GM12873 (cell line): Measurements from ENCODE around the gene PHTF2.

Experiments
- TF ChIP-seq, protein P1 (sequence below): IDR thresholded peaks from 2 replicates; pipeline ENCODE4 v1.5.1; 2012; ENCODE audit warnings: low read depth, mild to moderate bottlenecking, moderate library complexity, low read length, control low read depth; ENCODE audit not compliant: insufficient read depth; ENCODE audit errors: missing control alignments

PHTF2 gene

GRCh38 chr7:77765906-77766800 lies 32.4 kb upstream of the PHTF2 start:
- TF ChIP-seq, protein P1, sequence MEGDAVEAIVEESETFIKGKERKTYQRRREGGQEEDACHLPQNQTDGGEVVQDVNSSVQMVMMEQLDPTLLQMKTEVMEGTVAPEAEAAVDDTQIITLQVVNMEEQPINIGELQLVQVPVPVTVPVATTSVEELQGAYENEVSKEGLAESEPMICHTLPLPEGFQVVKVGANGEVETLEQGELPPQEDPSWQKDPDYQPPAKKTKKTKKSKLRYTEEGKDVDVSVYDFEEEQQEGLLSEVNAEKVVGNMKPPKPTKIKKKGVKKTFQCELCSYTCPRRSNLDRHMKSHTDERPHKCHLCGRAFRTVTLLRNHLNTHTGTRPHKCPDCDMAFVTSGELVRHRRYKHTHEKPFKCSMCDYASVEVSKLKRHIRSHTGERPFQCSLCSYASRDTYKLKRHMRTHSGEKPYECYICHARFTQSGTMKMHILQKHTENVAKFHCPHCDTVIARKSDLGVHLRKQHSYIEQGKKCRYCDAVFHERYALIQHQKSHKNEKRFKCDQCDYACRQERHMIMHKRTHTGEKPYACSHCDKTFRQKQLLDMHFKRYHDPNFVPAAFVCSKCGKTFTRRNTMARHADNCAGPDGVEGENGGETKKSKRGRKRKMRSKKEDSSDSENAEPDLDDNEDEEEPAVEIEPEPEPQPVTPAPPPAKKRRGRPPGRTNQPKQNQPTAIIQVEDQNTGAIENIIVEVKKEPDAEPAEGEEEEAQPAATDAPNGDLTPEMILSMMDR = no peak

DNA sequence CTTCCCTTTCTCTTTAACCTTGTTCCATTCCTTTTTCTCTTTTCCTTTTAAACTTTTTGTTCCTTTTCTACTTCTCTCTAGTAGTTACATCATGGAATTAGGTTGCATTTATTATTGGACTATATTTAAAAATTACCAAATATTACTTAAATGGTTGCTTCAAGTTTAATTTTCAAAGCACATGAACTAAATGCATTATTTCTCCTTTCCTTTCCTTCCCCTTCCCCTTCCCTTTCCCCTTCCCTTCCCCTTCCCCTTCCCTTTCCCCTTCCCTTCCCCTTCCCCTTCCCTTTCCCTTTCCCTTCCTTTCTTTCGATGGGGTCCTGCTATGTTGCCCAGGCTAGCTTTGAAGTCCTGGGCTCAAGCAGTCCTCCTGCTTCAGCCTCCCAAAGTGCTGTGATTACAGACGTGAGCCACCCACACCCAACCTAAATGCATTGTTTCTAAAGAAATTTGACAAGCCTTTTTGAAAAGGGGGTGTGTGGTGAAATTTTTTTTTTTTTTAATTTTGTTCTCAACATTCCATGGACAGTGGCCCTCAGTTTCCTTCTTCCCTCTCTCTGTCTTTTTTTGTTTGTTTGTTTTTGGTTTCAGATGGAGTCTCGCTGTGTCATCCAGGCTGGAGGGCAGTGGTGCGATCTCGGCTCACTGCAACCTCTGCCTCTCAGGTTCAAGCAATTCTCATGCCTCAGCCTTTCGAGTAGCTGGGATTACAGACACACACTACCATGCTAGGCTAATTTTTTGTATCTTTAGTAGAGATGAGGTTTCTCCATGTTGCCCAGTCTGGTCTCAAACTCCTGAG lies 31.6 kb upstream of the PHTF2 start:
- TF ChIP-seq, protein P1 = no peak

DNA sequence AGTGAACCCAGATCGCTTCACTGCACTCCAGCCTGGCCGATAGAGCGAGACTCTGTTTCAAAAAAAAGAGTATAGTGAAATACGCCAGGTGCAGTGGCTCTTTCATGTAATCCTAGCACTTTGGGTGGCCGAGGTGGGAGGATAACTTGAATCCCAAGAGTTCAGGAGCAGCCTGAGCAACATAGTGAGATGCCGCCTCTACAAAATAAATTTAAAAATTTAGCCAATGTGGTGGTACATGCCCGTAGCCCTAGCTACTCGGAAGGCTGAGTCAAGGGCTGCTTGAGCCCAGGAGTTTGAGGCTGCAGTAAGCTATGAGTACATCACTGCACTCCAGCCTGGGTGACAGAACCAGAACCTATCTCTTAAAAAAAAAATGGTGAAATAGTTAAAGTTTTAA lies 28.3 kb upstream of the PHTF2 start:
- TF ChIP-seq, protein P1 = no peak

GRCh38 chr7:77771901-77772300 lies 26.7 kb upstream of the PHTF2 start:
- TF ChIP-seq, protein P1 = no peak

GRCh38 chr7:77778535-77778934 lies 20.0 kb upstream of the PHTF2 start:
- TF ChIP-seq, protein P1 = no peak

DNA sequence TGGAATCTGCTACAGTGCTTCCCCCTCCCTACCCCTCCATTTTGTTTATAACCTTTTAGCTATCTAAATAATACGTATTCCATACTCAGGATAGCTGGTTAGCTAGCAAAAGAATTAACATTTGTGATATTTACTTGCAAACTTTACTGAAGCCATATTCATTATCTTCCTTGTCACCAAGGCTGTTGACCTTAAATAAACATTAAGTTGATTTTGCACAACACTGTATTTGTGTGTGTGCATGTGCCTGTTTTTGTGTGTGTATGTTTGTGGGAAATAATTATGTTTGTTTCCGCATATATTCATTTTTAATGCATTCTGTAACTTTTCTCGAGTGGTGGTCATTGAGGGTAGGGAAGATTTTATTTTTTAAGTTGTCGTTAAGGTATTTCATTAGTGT lies 16.2 kb upstream of the PHTF2 start:
- TF ChIP-seq, protein P1 = no peak

DNA sequence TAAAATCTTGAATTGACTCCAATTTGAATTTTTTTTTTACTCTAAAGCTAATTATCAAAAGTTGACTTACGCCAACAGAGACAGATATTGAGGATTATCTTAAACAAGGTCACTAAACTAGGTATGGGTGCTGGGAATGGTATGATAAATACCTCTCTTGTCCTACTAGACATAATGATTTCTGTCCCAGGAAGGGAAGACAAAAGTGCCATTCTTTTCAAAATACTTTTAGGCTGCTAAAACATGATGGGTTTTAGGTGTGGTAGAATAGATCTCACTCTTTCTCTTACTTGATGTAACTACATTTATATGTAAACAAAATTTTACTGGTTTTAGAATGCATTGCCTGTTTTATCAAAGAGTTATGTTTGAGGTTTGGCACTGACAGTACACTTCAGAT lies 15.5 kb upstream of the PHTF2 start:
- TF ChIP-seq, protein P1 = no peak
